GM18517 (cell line): ENCODE data around the gene DCTN2.
"Not testable (repeated sequence)": the region's sequence is repeated elsewhere in the genome, so short reads cannot be mapped to it uniquely, and the experiment has no call there.

ENCODE experiments used
- ATAC-seq: cut with Tn5 transposase; IDR thresholded peaks from one replicate; pipeline ENCODE4 v1.9.1; 2021; ENCODE audit warnings: mild to moderate bottlenecking, moderate library complexity; ENCODE audit not compliant: unreplicated experiment

The DCTN2 gene

GRCh38 chr12:57546438-57547287 lies at the start of gene DCTN2:
TSS of gene DCTN2 (minus strand) at chr12:57547192. CDS start at chr12:57547063, 129 bp downstream.
- peak; percentile 98 for ATAC-seq

- no peak for ATAC-seq
Measured at GRCh38 chr12:57593187-57593586, 46.2 kb upstream of the DCTN2 start.

- no peak for ATAC-seq
Measured at GRCh38 chr12:57592551-57593165, 45.7 kb upstream of the DCTN2 start.

GRCh38 chr12:57591782-57592325 lies 44.9 kb upstream of the DCTN2 start:
- ATAC-seq: no peak

GRCh38 chr12:57590864-57591781 lies 44.1 kb upstream of the DCTN2 start, which contains the start of gene PIP4K2C:
TSS of gene PIP4K2C (plus strand) at chr12:57591192. CDS start at chr12:57591290, 98 bp downstream.
- ATAC-seq: peak; percentile 66

- ATAC-seq: peak; percentile 3
Measured at GRCh38 chr12:57590479-57590863, 43.5 kb upstream of the DCTN2 start.

GRCh38 chr12:57588951-57589610 lies 42.1 kb upstream of the DCTN2 start:
- not testable (repeated sequence) for ATAC-seq

GRCh38 chr12:57586832-57587429 lies 39.9 kb upstream of the DCTN2 start:
- ATAC-seq: no peak

GRCh38 chr12:57586128-57586527 lies 39.1 kb upstream of the DCTN2 start:
- no peak for ATAC-seq

- no peak for ATAC-seq
Measured at GRCh38 chr12:57585156-57585555, 38.2 kb upstream of the DCTN2 start.

- no peak for ATAC-seq
Measured at GRCh38 chr12:57584690-57585089, 37.7 kb upstream of the DCTN2 start.

- ATAC-seq: no peak
Measured at GRCh38 chr12:57584050-57584449, 37.1 kb upstream of the DCTN2 start.

GRCh38 chr12:57583008-57583831 lies 36.2 kb upstream of the DCTN2 start:
- peak; percentile 91 for ATAC-seq

GRCh38 chr12:57582440-57582839 lies 35.4 kb upstream of the DCTN2 start:
- ATAC-seq: no peak

GRCh38 chr12:57581802-57582201 lies 34.8 kb upstream of the DCTN2 start:
- ATAC-seq: no peak

- no peak for ATAC-seq
Measured at GRCh38 chr12:57580466-57580795, 33.4 kb upstream of the DCTN2 start.

GRCh38 chr12:57579677-57580465 lies 32.9 kb upstream of the DCTN2 start:
- ATAC-seq: no peak

- no peak for ATAC-seq
Measured at GRCh38 chr12:57579011-57579410, 32.0 kb upstream of the DCTN2 start.
